Endothelial cell of umbilical vein (primary cell): ENCODE data around the gene ACD. TPM values are rescaled to one million over a fixed set of nuclear protein-coding genes. Genes with fewer than 3 reads are reported as not detected.

Experiments
- BruUV-seq: library from RNA; stranded (reverse); fragments of 400-500 nt; replicated peaks from 2 replicates; lab custom pipeline; 2021; lab: Mats Ljungman, UMichigan
- CTCF ChIA-PET: fragments of 300-600, 350-600 bp; sonication (Branson Sonifier 250); formaldehyde crosslinking; loops from one replicate; lab custom pipeline; 2021; ENCODE audit warnings: antibody characterized with exemption, inconsistent platforms; lab: Charles Lee
- POLR2A ChIA-PET: fragments of 300-600, 350-600 bp; sonication (Branson Sonifier 250); formaldehyde crosslinking; loops from one replicate; lab custom pipeline; 2021; ENCODE audit warnings: antibody characterized with exemption, inconsistent platforms; lab: Charles Lee
- DNase-seq: peaks from one replicate; pipeline ENCODE4 v3.0.0-alpha.2; 2011; ENCODE audit warnings: low read depth, low spot score
- FAIRE-seq: peaks from 2 replicates; lab custom pipeline; 2011; peaks lifted over from hg19 to GRCh38; lab: Jason Lieb, UNC
- H2AFZ ChIP-seq: 2 replicates; pipeline ENCODE4 v1.6.0; 2012; ENCODE audit warnings: low read depth, low read length, control low read depth, inconsistent platforms
- H3K27ac ChIP-seq: 2 replicates; pipeline ENCODE4 v1.5.1; 2011; ENCODE audit warnings: low read depth, mild to moderate bottlenecking, control low read depth, low read length, moderate library complexity; ENCODE audit not compliant: insufficient read depth
- H3K27me3 ChIP-seq, 2 experiments: 2 replicates each; pipeline versions ENCODE4 v1.6.0 to v1.6.1; 2011; ENCODE audit warnings: low read length in 2 of 2, mixed read lengths in 1 of 2; ENCODE audit not compliant: control insufficient read depth in 2 of 2, insufficient read depth in 2 of 2
- H3K36me3 ChIP-seq, 2 experiments: 2 replicates in 1 of 2; 3 replicates in 1 of 2; pipeline ENCODE4 v1.5.1; 2011; ENCODE audit warnings: low read length in 2 of 2, mild to moderate bottlenecking in 1 of 2, moderate library complexity in 1 of 2; ENCODE audit not compliant: control insufficient read depth in 2 of 2, insufficient read depth in 2 of 2; ENCODE audit errors: extremely low read depth in 1 of 2
- H3K4me1 ChIP-seq: 3 replicates; pipeline ENCODE4 v1.5.1; 2011; ENCODE audit warnings: mild to moderate bottlenecking, low read length; ENCODE audit not compliant: control insufficient read depth, insufficient read depth; ENCODE audit errors: extremely low read depth
- H3K4me2 ChIP-seq: 2 replicates; pipeline ENCODE4 v1.6.1; 2011; ENCODE audit warnings: low read length, control low read depth, mixed read lengths; ENCODE audit not compliant: insufficient read depth
- H3K4me3 ChIP-seq, 3 experiments: fragments of 200-600 bp in 1 of 3; sonication (generic), shearing (Covaris generic) in 1 of 3; replicated peaks in 1 of 3; 2 replicates each; pipeline ENCODE4 v1.5.1; 2011 to 2016; ENCODE audit warnings: control low read depth in 3 of 3, low read length in 3 of 3, mild to moderate bottlenecking in 2 of 3, inconsistent platforms in 1 of 3, low read depth in 1 of 3, moderate library complexity in 1 of 3; ENCODE audit not compliant: insufficient read depth in 1 of 3
- H3K79me2 ChIP-seq: 2 replicates; pipeline ENCODE4 v1.6.0; 2012; ENCODE audit warnings: low read length, inconsistent platforms; ENCODE audit not compliant: control insufficient read depth, insufficient read depth
- H3K9ac ChIP-seq: replicated peaks from 2 replicates; pipeline ENCODE3; 2011; ENCODE audit warnings: low read length, control low read depth; ENCODE audit not compliant: insufficient read depth; ENCODE audit errors: extremely low read depth
- H3K9me1 ChIP-seq: replicated peaks from 3 replicates; pipeline ENCODE4 v1.6.0; 2011; ENCODE audit warnings: mild to moderate bottlenecking, low read length; ENCODE audit not compliant: control insufficient read depth, insufficient read depth; ENCODE audit errors: extremely low read depth
- H3K9me3 ChIP-seq: replicated peaks from 2 replicates; pipeline ENCODE4 v1.5.1; 2012; ENCODE audit warnings: low read length, inconsistent platforms; ENCODE audit not compliant: control insufficient read depth, insufficient read depth
- H4K20me1 ChIP-seq: replicated peaks from 2 replicates; pipeline ENCODE3; 2011; ENCODE audit warnings: mild to moderate bottlenecking, low read length; ENCODE audit not compliant: control insufficient read depth, insufficient read depth; ENCODE audit errors: extremely low read depth
- CTCF ChIP-seq, 2 donors: IDR thresholded peaks; 1 replicate in 1 of 2; 2 replicates in 1 of 2; pipeline ENCODE4 v1.5.1; 2011; ENCODE audit warnings: low read length in 2 of 2, mild to moderate bottlenecking in 2 of 2, moderate library complexity in 2 of 2, control low read depth in 1 of 2, inconsistent platforms in 1 of 2, low read depth in 1 of 2; ENCODE audit not compliant: insufficient read depth in 1 of 2; ENCODE audit errors: extremely low read depth in 1 of 2
- EZH2 ChIP-seq: IDR thresholded peaks from 2 replicates; pipeline ENCODE4 v1.6.1; 2012; ENCODE audit warnings: borderline replicate concordance, low read depth, mild to moderate bottlenecking, moderate library complexity, low read length, inconsistent platforms; ENCODE audit not compliant: severe bottlenecking
- FOS ChIP-seq: IDR thresholded peaks from 2 replicates; pipeline ENCODE4 v1.6.1; 2011; ENCODE audit warnings: mild to moderate bottlenecking, low read length, moderate library complexity, borderline replicate concordance; ENCODE audit not compliant: insufficient read depth
- GATA2 ChIP-seq: IDR thresholded peaks from 2 replicates; pipeline ENCODE4 v1.7.0; 2011; ENCODE audit warnings: low read depth, mild to moderate bottlenecking, moderate library complexity, mixed read lengths, low read length; ENCODE audit not compliant: insufficient read length, insufficient read depth
- JUN ChIP-seq: IDR thresholded peaks from 2 replicates; pipeline ENCODE4 v1.6.1; 2011; ENCODE audit warnings: borderline replicate concordance, low read depth; ENCODE audit not compliant: insufficient read length, insufficient read depth
- MAX ChIP-seq: IDR thresholded peaks from 2 replicates; pipeline ENCODE4 v1.6.1; 2011; ENCODE audit not compliant: insufficient read depth, insufficient read length
- MYC ChIP-seq: IDR thresholded peaks from one replicate; pipeline ENCODE4 v1.6.1; 2011; ENCODE audit warnings: mild to moderate bottlenecking, low read depth, low read length
- POLR2A ChIP-seq: IDR thresholded peaks from 2 replicates; pipeline ENCODE4 v1.6.1; 2012; ENCODE audit warnings: low read depth, mild to moderate bottlenecking, control low read depth, low read length
- POLR2AphosphoS5 ChIP-seq: IDR thresholded peaks from 2 replicates; pipeline ENCODE4 v1.6.1; 2012; ENCODE audit warnings: low read depth, mild to moderate bottlenecking, control low read depth, low read length, moderate library complexity; ENCODE audit not compliant: insufficient read depth
- dilution Hi-C: fragments of 300-500 bp; cut with MboI; formaldehyde crosslinking; loops from one replicate; pipeline ENCODE4 v1.15.0; 2019; ENCODE audit warnings: low sequenced_read_pairs; ENCODE audit not compliant: extremely low pct_ligation_motif_present
- intact Hi-C: fragments of 100-400 bp; cut with micrococcal nuclease; formaldehyde crosslinking; loops from one replicate; pipeline ENCODE4 v1.10.0; 2022
- polyA plus RNA-seq, 4 experiments: library from polyadenylated mRNA; depleted of rRNA in 3 of 4; stranded (reverse) in 3 of 4; unstranded in 1 of 4; fragments of >200 nt; gene quantifications; 2 replicates each; pipeline versions ENCODE4 v1.2.1 to v1.2.3, GENCODE V29; 2011 to 2012; ENCODE audit warnings: missing spikeins in 1 of 4
- total RNA-seq: library from RNA; stranded (reverse); gene quantifications from 2 replicates; pipeline ENCODE4 v1.2.3, GENCODE V29; 2021

ACD gene
- total and polyA plus RNA-seq, 2 donors (not counting 3 experiments of a cell fraction or from before 2014, with no cell fraction given), result 24.4 to 36.0 TPM

GRCh38 chr16:67672306-67672705 is 12.2 kb upstream of the ACD start:
- BruUV-seq, result no TSS peak
- Histone ChIP-seq H3K9me3 (no peaks in the 10 kb centered on the region), H3K79me2 (no peaks in the 10 kb centered on the region), H3K9ac (no peak overlapping the region), H3K36me3 (peaks cover 0 to 6% of the 10 kb centered on the region in 2 experiments), H3K4me3 (no peak overlapping the region), H2AFZ (no peak overlapping the region), H3K27ac (no peak overlapping the region), H3K4me1 (peaks cover 30% of the 10 kb centered on the region), H3K4me2 (no peak overlapping the region), H4K20me1 (no peaks in the 10 kb centered on the region), H3K9me1 (no peaks in the 10 kb centered on the region), H3K27me3 (no peaks in the 10 kb centered on the region)
- TF ChIP-seq GATA2 (no peak), CTCF (IDR thresholded peaks at IDR 0.05; ENCODE audit: extremely low read depth in 1 of 2, insufficient read depth in 1 of 2, low read depth in 1 of 2, low read length in 2 of 2) (peak in 1 of 2 donors; percentile 3)
- DNase-seq (no peak), FAIRE-seq (no peak)
- intact Hi-C loops (loop anchor here (1.0 to 2.0 kb wide), 4 partner anchors 134 to 256 kb away; partner anchors contain the start of genes CENPT, EDC4, NUTF2 and RANBP10), dilution Hi-C loops (no loop called here)
- ChIA-PET CTCF (interaction anchor here (0.6 to 12.7 kb wide), 49 partner anchors 9 to 558 kb away, joined by 3 to 163 read pairs (median 4); partner anchors contain the start of genes ACD, ATP6V0D1, CENPT and CTCF), POLR2A (interaction anchor here (1.2 to 1.5 kb wide), 2 partner anchors 134 to 151 kb away, joined by 4 read pairs; partner anchors contain the start of genes RANBP10 and TSNAXIP1)

- ChIA-PET CTCF (interaction anchor here (5.1 to 12.7 kb wide), 2 partner anchors 123 to 148 kb away, joined by 42 to 163 read pairs; no protein-coding TSS in a partner anchor), POLR2A (interaction anchor here (0.5 kb wide), 1 partner anchor 128 kb away, joined by 3 read pairs; no protein-coding TSS in a partner anchor)
- H3K9me1 ChIP-seq, result no peaks in the 10 kb centered on the region
- no TSS peak for BruUV-seq
- intact Hi-C loops (no loop called here), dilution Hi-C loops (no loop called here)
- H3K36me3 ChIP-seq, result no peaks in the 10 kb centered on the region
- H3K79me2 ChIP-seq, result no peaks in the 10 kb centered on the region
- no peak overlapping the region for H3K4me3 ChIP-seq
- peaks cover 31% of the 10 kb centered on the region for H3K4me1 ChIP-seq
- no peaks in the 10 kb centered on the region for H3K9me3 ChIP-seq
- FAIRE-seq (no peak), DNase-seq (no peak)
- no peak for TF ChIP-seq FOS
- TF ChIP-seq POLR2A, result no peak
- TF ChIP-seq GATA2, result no peak
- TF ChIP-seq MYC, result no peak
- TF ChIP-seq POLR2AphosphoS5, result no peak
- TF ChIP-seq MAX, result no peak
- TF ChIP-seq CTCF (IDR thresholded peaks at IDR 0.05; ENCODE audit: extremely low read depth in 1 of 2, insufficient read depth in 1 of 2, low read depth in 1 of 2, low read length in 2 of 2), result no peak
- no peak for TF ChIP-seq EZH2
- no peak for TF ChIP-seq JUN
- H4K20me1 ChIP-seq, result no peaks in the 10 kb centered on the region
- H3K9ac ChIP-seq, result no peak overlapping the region
- H3K4me2 ChIP-seq, result no peak overlapping the region
- no peak overlapping the region for H3K27ac ChIP-seq
- no peaks in the 10 kb centered on the region for H3K27me3 ChIP-seq
- no peak overlapping the region for H2AFZ ChIP-seq
Measured at GRCh38 chr16:67669499-67670101, 9.5 kb upstream of the ACD start.
